DMS53 treated with DMSO at 0.1 percent for 48 hours (cell line): Measurements from ENCODE around the gene DNMT1.

ENCODE experiments used
- DNase-seq: peaks from one replicate; lab custom pipeline; 2025; ENCODE audit not compliant: unreplicated experiment; lab: John Stamatoyannopoulos, UW

DNMT1 gene

DNA sequence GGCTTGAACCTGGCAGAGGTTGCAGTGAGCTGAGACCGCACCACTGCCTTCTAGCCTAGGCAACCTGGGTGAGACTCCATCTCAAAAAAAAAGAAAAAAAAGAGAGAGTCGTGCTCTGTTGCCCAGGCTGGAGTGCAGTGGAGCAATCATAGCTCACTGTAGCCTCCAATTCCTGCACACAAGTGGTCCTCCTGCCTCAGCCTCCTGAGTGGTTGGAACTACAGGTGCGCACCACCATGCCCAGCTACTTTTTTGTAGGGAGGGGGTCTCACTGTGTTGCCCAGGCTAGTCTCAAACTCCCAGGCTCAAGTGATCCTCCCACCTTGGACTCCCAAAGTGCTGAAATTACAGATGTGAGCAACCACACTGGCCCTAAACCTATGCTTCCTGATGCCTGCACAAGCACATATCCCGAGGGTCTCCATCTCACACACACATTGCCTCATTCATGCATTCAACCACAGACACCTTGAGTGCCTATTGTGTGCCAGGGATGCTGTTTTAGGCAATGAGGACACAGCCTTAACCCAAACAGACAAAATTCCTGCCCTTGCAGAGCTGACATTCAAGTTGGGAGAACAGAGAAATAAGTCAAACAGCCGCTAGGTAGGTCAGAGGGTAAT lies 94.5 kb downstream of the DNMT1 start:
- no peak for DNase-seq

DNA sequence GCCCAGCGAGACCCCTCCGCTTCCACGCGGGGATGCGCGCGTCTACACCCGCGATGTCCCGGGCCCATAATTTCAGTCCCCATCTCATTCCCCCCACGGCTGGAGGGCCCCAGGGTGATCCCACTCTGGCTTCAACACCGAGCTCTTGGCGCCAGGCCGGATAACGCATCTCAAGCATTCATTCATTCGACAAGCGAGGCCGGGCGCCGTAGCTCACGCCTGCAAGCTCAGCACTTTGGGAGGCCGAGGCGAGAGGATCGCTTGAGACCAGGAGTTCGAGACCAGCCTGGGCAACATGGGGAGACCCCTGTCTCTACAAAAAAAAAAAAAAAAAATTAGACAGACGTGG lies 98.2 kb downstream of the DNMT1 start:
- DNase-seq = no peak

DNA sequence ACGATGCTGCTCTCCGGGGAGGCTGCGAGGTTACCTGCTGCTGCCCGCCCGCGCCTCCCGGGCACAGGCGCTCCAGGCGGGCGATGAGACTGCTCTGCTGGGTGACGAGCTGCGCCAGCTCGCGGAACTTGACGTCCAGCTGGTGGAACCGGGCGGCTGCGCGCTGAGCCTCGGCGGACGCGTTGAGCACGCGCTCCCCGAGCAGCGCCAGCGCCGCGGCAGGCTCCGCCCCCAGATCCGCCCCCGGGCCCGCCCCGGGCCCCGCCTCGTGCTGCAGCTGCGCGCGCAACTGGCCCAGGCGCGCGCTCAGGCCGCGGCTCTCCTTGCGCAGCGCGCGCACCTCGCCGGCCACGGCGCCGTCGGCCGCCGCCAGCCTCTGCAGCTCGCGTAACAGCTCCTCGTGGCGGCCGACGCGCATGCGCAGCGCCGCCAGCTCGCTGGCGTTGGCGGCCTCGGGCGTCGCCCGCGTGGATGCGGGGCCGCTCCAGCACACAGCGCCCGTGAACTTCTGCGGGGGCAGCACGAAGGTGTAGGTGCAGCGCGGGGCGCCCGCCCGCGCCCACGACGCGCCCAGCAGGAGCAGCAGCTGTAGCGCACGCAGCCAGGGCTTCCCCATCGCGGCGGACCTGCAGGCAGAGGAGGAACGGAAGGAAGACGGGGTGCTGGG lies 98.7 kb downstream of the DNMT1 start:
- peak; percentile 84 for DNase-seq

DNA sequence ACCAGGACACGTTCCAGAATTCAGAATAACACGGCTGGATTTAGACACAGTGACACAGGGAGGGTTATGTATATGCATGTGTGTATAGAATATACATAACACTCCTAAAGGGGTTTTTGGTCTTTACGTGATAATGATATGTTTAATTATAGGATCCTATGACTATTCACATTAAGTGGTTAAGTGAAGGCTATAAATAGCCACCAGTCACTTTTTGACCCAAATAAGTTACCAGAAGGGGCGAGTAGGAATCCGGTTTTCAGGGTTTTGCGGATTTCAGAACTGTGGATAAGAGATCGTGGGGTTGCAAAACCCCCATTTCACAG lies 99.2 kb downstream of the DNMT1 start:
- no peak for DNase-seq

DNA sequence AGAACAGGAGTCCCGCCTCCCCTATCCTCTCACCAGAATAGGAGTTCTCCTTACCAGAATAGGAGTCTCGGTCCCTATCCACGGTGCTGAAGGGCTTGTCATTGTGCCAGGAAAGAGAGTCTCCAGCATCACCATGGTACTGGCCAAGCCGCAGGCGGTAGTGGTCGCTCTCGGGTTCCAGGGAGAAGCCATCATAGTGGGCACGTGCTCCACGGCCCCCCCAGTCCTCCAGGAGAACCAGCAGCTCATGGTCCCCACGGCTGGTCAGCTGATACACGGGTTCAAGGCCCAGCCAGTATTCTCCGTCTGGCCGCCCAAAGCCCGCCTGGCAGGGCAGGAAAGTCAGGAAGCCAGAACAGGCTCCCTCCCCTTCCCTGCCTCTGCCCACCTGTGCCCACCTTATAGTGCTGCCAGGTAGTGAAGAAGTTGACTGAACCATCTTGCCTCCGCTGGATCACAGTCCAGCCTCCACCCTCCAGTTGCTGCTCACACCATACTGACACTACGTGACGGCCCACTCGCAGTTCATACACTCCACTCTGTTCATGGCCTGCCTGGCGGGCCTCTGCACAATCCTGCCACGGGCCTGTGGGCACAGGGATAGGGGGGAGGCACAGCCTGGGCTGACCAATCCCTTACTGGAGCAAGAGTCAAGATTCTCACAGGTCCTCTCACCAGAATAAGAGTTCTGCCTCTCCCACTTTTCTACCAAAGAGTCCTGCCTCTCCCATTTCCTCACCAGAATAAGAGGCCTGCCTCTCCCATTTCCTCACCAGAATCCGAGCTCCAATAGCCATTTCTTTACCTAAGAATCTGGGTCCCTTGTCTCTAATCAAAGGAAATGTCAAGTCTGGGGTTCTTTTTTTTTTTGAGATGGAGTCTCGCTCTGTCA lies 101.2 kb downstream of the DNMT1 start:
- DNase-seq = no peak

DNA sequence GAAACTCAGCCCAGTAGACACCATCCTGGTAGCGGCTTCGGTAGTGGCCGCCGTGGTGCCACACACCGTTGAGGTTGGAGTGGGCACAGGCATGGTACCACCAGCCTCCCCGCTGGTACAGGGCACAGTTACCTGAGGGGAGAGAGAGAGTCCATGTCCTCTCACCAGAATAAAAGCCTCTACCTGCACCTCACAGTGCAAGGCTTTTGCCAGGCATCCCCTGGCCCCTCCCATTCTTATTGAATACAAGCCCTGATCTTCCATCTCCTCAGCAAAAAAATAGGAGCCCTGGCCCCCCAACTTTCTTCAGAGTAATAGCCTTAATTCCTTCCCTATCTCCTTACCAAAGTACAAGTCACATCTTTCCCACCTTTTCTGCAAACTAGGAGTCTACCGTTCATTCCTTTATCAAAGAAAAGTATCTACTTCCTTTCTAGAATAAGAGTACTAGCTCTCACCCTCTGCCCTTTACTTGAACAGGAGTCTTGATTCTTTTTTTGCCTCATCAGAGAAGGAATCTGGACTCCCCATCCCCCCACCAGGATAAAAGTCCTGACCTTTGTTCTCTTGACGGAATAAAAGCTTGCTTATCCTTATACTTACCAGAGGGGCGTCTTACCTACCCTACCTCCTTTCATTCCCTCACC lies 102.0 kb downstream of the DNMT1 start:
- DNase-seq = no peak

DNA sequence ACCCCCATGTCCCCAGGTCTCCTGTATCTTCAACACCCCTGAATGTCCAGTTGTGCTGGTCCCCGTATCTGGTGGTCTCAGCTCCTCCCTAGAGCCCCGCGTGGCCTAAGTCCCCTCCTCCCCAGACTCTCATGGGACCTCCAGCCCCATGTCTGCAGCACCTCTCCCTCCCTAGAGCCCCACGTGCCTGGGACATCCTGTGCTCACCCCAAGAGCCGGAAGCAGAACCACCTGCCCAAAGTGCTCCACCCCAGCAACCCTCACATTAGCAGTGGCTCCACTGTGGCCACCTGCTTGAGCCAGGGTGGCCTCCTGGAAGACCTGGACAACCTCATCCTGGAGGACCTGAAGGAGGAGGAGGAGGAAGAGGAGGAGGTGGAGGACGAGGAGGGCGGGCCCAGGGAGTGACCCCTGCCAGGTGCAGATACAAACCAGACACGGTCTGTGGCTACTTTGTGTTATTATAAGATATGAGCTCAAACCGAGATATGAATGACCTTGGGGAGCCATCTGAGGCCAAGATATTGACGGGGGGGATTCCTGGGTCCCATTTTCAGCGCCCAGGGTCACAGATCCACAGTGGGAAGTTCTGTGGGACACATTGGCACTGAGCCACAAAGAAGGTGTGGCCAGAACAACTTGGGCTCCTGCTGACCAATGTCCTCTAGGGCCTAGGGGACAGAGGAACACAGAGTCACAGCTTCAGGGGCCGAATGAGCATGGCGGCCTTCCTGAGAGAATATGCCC lies 102.7 kb downstream of the DNMT1 start:
- no peak for DNase-seq

DNA sequence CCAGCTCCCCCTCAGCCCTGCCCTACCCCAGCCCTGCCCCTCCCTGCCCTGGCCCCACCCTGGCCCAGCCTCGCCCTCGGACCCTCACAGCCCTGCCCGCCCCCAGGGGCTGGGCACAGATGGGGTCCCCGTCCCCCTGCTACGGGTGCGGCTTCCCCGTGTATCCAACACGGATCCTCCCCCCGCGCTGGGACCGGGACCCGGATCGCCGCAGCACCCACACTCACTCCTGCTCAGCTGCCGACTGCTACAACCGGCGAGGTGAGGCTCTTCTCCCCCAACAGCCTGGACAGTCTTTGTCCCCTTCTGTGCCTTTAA lies 103.4 kb downstream of the DNMT1 start:
- DNase-seq = no peak

DNA sequence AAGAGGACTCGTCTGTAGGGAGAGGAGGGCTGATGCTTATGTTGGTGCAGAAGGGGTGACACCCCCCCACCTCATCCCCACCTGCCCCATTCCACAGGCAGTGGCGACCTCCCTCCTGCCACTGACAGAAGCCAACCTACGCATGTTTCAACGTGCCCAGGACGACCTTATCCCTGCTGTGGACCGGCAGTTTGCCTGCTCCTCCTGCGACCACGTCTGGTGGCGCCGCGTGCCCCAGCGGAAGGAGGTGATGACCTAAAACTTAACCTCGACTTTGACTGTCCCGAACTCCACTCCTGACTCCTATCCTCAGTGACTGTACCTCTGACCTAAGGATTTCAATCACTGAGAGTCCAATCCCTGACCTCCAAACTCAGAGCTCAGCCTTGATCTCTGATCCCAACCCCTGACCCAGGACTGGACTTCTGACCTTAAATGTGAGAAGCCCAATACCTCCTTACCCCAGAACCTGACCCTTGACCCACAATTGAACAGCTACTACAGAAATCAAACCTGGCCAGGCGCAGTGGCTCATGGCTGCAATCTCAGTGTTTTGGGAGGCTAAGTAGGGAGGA lies 104.9 kb downstream of the DNMT1 start:
- no peak for DNase-seq

DNA sequence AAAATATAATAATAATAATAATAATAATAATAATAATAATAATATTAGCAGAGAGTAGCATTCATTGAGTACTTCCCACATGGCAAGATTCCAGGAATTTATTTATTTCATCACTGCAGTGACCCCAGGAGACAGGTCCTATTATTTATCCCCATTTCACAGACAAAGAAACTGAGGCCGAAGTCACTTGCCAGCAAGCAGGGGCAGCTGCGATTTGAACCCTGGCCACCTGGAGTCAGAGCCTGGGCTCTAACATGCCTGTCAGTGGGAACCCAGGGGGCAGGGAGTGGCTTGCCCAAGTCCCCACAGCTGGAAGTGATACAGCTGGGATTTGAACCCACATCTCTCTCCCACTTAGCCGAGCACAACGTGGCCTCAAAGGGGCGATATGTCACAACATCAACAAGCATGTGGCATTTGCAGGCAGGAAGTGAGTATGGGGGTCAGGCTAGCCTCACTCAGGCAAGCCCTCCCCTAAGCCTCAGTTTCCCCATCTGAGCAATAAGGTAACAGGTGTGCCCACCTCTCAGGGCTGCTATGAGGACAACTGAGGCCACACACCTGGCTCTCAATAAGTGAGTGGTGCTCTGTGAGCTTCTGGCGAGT lies 105.7 kb downstream of the DNMT1 start:
- DNase-seq = no peak

DNA sequence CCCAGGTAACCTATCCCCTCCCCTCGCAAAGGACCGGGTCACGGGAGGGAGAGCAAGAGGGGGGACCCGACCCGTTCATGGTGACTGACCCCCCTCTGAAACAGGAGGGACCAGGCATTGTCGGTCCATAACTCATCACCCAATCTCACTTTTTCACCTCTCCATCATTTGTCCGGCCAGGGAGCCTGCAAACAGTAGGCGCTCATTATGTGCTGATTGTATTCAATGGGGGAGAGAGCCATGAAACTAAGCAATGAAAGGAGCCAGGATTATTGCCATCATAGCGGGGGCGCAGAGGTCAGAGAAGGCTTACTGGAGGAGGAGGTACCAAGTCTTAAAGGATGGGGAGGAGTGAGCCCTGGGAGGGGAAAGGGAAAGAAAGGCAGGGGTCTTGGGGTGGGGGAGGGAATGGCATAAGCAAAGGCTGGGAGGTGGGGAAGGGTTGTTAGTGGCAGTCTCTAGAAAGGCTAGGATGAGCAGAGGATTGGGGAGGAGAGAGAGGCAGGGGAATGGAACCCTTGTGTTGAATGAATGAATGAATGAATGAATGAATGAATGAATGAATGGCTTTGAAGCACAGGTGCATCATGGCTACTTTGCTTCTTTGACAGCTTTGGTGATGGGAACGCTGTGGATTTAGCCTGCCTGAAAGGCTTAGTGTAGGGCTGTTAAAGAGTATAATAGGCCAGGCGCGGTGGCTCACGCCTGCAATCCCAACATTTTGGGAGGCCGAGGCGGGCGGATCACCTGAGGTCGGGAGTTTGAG lies 107.3 kb downstream of the DNMT1 start:
- no peak for DNase-seq

DNA sequence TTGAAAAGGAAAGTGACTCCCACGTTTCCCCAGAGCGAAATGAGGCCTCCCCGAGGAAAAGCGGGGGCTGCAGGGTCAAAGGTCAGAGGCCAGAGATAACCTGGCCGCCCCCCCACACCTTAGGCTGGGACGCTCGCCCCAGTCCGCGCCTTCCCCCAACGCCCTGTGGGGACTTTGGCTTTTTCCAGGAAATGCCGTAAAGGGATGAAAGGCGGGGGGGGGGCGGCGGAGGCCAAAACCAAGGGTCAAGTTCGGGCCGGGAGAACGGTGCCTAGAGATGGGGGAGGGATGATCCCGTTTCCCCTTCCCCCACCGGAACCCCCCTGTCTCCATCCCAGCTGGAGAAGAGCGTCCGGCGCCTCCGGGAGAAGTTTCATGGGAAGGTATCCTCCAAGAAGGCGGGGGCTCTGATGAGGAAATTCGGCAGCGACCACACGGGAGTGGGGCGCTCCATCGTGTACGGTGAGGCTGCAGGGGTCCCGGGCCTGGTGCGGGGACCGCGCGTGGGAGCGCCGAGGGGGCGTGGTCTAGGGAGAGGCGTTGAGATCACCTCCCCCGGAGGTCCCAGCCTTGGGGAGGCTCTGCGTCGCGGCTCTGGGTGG lies 108.1 kb downstream of the DNMT1 start:
- no peak for DNase-seq

DNA sequence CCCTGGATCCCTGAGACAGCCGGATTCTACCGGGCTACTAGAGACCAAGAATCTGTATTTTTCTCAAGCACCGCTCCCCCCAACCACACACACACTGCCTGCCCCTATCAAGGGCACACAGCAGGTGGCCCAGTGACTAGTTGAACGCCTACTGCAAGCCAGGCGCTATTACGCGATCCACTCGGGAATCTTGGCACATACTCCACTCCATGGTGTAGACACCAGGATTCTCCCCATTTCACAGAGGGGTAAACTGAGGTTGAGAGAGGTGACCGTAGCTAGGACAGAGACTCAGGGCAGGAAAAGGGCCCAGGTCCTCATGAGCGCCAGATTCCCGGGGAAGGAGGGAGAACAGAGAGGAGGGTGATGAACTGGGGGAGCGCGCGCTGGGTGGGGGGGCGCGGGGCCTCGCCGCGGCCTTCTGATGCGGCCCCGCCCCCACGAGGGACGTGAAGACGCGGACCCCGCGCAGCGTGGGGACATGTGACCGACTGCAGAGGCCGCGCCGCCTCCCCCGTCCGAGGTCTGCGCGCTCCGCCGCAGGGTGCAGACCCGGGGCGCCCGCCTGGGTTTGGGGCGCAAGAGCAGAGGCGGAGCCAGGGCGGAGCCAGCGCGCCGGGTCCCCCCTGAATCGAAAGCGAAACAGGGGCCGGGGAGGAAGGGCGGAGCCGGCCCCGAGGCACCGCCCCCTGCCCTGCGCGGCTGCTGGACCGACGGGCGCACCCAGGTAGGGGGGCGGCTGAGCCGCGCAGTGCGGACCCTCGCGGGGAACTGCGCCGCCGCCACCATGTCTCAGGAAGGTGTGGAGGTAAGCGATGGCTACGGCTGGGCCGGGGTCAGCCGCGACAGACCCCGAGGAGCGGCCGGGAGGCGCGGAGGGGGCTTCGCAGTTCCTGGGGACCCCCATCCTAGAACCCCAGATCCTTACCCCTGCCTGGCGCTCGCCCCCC lies 108.8 kb downstream of the DNMT1 start, which contains the start of gene SHFL:
SHFL (plus strand) TSS at position 677 of the 950 bp plus-strand sequence; CDS start at position 788, 111 bp downstream.
- DNase-seq = no peak

DNA sequence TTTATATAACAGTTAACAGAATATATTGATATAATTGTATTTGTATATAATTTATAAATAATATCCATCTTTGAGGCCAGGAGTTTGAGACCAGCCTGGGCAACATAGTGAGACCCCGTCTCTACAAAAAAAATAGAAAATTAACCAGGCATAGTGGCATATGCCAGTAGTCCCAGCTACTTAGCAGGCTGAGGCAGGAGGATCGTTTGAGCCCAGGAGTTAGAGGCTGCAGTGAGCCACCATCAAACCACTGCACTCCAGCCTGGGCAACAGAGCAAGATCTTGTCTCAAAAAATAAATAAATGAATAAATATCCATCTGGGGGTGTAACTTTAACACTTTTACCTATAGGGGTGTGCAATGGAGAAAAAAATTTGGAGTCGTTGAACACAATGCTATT lies 110.0 kb downstream of the DNMT1 start:
- DNase-seq = no peak

DNA sequence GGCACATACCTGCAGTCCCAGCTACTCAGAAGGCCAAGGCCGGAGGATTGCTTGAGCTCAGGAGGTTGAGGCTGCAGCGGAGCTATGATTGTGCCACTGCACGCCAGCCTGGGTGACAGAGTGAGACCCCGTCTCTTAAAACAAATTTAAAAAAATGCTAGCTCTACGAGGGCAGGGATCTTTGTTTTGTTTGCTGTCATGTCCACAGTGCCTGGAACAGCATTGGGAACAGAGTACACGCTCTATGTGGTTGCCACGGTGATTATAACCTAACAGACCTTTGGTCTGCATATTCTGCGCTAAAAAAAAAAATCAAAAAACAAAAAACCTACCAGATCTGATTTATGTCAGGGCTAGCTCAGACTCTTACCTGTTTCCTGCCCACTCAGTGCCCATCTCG lies 110.8 kb downstream of the DNMT1 start:
- DNase-seq = no peak
